ENCODE data around the gene USP37.

GRCh38 chr2:218582076-218582475 is 13.9 kb upstream of the USP37 start:
- TF ChIP-seq TAF1 (IDR thresholded peaks at IDR 0.05; ENCODE audit: borderline replicate concordance, insufficient read depth, low read length) (no peak), REST (IDR thresholded peaks at IDR 0.05; ENCODE audit: insufficient read depth in 1 of 2, low read depth in 2 of 2, low read length in 2 of 2) (no peak), FOXP2 (optimal IDR thresholded peaks at IDR 0.05; ENCODE audit: borderline replicate concordance, extremely low read depth, extremely low read length, insufficient read depth) (no peak), SIN3A (IDR thresholded peaks at IDR 0.05; ENCODE audit: borderline replicate concordance, insufficient read depth, low read length) (no peak)

Measured in PFSK-1 (cell line).